HL-60 (cell line): Measurements from ENCODE around the gene FSTL5.

Experiments
- DNase-seq, 2 experiments: peaks; one replicate each; pipeline ENCODE4 v3.0.0-alpha.2; 2010 to 2020; ENCODE audit warnings: low read depth in 1 of 2, low spot score in 1 of 2
- H3K27ac ChIP-seq: fragments of 250-450 bp; sonication (Bioruptor Pico); replicated peaks from 2 replicates; pipeline ENCODE4 v1.5.1; 2020; ENCODE audit warnings: mild to moderate bottlenecking, moderate library complexity
- H3K27me3 ChIP-seq: fragments of 250-450 bp; sonication (Bioruptor Pico); 2 replicates; pipeline ENCODE4 v1.5.1; 2021; ENCODE audit warnings: mild to moderate bottlenecking, moderate library complexity; ENCODE audit not compliant: insufficient read depth, poor library complexity, severe bottlenecking
- H3K4me3 ChIP-seq: replicated peaks from 2 replicates; pipeline ENCODE4 v1.5.1; 2011; ENCODE audit warnings: mild to moderate bottlenecking, control low read depth, low read length; ENCODE audit not compliant: insufficient read depth
- CTCF ChIP-seq: IDR thresholded peaks from one replicate; pipeline ENCODE4 v1.5.1; 2011; ENCODE audit warnings: low read length, control low read depth, inconsistent platforms; ENCODE audit not compliant: insufficient read depth
- GABPA ChIP-seq: IDR thresholded peaks from 2 replicates; pipeline ENCODE4 v1.6.1; 2012; ENCODE audit warnings: low read depth
- POLR2AphosphoS5 ChIP-seq: IDR thresholded peaks from 2 replicates; pipeline ENCODE4 v1.6.1; 2012; ENCODE audit warnings: low read depth
- SPI1 ChIP-seq: IDR thresholded peaks from 2 replicates; pipeline ENCODE4 v1.6.1; 2012; ENCODE audit warnings: low read depth, mild to moderate bottlenecking, borderline replicate concordance
- TF ChIP-seq, protein P1 (sequence below): IDR thresholded peaks from 2 replicates; pipeline ENCODE4 v1.6.1; 2012; ENCODE audit warnings: low read depth; ENCODE audit not compliant: insufficient replicate concordance

The FSTL5 gene

GRCh38 chr4:161540265-161540664 is 623.5 kb downstream of the FSTL5 start:
- H3K27me3 ChIP-seq: no peaks in the 10 kb centered on the region
- no peak for DNase-seq
- no peak overlapping the region for H3K27ac ChIP-seq
- TF ChIP-seq GABPA: no peak
- no peak for TF ChIP-seq POLR2AphosphoS5
- no peak for TF ChIP-seq CTCF
- TF ChIP-seq SPI1: no peak
- TF ChIP-seq, protein P1, sequence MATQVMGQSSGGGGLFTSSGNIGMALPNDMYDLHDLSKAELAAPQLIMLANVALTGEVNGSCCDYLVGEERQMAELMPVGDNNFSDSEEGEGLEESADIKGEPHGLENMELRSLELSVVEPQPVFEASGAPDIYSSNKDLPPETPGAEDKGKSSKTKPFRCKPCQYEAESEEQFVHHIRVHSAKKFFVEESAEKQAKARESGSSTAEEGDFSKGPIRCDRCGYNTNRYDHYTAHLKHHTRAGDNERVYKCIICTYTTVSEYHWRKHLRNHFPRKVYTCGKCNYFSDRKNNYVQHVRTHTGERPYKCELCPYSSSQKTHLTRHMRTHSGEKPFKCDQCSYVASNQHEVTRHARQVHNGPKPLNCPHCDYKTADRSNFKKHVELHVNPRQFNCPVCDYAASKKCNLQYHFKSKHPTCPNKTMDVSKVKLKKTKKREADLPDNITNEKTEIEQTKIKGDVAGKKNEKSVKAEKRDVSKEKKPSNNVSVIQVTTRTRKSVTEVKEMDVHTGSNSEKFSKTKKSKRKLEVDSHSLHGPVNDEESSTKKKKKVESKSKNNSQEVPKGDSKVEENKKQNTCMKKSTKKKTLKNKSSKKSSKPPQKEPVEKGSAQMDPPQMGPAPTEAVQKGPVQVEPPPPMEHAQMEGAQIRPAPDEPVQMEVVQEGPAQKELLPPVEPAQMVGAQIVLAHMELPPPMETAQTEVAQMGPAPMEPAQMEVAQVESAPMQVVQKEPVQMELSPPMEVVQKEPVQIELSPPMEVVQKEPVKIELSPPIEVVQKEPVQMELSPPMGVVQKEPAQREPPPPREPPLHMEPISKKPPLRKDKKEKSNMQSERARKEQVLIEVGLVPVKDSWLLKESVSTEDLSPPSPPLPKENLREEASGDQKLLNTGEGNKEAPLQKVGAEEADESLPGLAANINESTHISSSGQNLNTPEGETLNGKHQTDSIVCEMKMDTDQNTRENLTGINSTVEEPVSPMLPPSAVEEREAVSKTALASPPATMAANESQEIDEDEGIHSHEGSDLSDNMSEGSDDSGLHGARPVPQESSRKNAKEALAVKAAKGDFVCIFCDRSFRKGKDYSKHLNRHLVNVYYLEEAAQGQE: no peak
- no peak overlapping the region for H3K4me3 ChIP-seq

DNA sequence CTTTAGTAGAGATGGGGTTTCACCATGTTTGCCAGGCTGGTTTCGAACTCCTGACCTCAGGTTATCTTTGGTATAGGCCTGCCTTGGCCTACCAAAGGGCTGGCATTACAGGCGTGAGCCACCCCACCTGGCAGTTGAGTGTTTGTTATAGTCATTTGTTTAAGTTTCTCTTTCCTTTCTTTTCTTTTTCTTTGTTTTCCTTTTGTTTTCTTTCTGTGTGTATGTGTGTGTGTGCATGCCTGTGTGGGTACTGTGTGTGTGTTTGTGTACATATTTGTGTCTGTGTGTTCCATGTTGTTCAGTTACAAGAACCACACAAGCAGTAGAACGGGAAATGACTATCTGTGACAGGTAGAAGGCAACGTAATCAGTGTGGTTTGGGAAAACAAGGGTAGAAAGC is 624.9 kb downstream of the FSTL5 start:
- no peak for DNase-seq
- Histone ChIP-seq H3K27ac (no peak overlapping the region), H3K27me3 (no peaks in the 10 kb centered on the region), H3K4me3 (no peak overlapping the region)
- no peak for TF ChIP-seq SPI1

DNA sequence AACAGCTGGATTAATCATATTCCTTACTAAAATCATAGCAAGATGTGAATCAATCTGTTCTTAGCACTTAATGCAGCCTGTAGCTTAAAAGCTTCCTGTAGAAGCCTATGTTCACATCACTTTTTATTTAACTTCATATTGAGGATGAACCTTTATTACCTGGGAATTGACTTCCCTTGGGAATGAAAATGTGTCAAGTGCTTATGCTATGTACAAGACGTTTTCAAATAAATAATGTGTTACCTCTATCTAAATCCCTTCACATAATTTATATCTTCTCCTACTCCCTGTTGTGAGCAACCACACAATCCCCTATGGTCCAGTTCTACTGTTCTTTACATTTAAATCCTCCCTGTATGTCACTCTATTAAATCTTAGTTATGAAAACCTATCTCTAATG is 633.1 kb downstream of the FSTL5 start:
- no peaks in the 10 kb centered on the region for H3K27me3 ChIP-seq
- TF ChIP-seq SPI1 (no peak), GABPA (no peak), CTCF (no peak), POLR2AphosphoS5 (no peak)
- TF ChIP-seq, protein P1: no peak
- DNase-seq: no peak

DNA sequence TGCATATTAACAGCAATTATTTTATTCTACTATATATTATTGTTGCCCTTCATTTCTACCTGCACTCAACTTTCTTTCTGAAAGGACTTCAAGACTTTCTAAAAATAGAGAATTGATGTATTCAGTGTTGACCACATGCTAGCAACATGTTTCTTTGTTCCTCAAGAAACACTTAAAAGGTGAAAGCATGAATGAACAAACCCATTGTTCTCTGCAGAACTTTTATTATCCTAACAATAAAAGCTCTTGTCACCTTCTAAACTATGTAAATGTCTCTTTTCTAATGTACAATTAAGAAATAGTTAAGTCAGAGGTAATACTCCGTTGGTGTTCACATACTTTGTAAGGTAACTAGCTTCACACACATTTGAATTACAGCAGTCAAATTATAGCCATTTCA is 638.7 kb downstream of the FSTL5 start:
- Histone ChIP-seq H3K4me3 (no peak overlapping the region), H3K27ac (no peak overlapping the region), H3K27me3 (no peaks in the 10 kb centered on the region)
- DNase-seq: no peak
- TF ChIP-seq GABPA (no peak), CTCF (no peak), SPI1 (no peak)
- TF ChIP-seq, protein P1: no peak

More for the DNA sequence above, 633.1 kb downstream of the FSTL5 start:
- H3K4me3 ChIP-seq: no peak overlapping the region
- H3K27ac ChIP-seq: no peak overlapping the region
